Stimulated activated CD8-positive, alpha-beta memory T cell treated with anti-CD3 and anti-CD28 coated beads, Interleukin-2, amount 100 ng/mL, for 1 hour (primary cell): ENCODE data around the gene MRPS30.
"Not testable (repeated sequence)": the region's sequence is repeated elsewhere in the genome, so short reads cannot be mapped to it uniquely, and the experiment has no call there.

Experiments used
- DNase-seq, 2 donors: peaks; one replicate each; pipeline ENCODE4 v3.0.0-alpha.2; 2020; ENCODE audit warnings: low read depth in 2 of 2

MRPS30 gene

DNA sequence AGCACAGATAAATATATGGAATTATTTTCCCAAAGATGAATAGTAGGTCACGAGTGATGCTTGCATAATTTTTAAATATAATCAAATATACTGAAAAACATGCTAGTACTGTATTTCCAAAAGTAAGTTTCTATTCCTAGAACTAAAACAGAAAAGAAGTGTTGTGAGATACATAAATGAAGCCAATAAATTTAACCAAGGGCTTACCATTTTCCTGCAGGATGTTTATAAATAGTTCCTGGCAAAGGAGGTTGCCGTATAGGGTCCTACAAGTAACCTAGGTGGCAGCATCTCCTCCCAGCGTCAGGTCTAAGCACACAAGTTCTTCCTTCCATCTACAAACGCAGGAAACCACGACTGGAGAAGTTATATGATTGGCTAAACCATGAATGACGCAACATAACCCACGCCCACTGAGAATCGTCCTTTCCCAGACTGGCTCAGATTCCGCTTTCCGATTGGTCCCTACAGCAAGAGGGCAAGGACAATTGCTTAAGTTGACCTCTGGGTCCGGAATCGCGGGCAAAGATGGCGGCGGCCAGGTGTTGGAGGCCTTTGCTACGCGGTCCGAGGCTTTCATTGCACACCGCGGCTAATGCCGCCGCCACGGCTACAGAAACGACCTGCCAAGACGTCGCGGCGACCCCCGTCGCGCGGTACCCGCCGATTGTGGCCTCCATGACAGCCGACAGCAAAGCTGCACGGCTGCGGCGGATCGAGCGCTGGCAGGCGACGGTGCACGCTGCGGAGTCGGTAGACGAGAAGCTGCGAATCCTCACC, at the start of gene MRPS30:
Gene MRPS30, plus strand, starts transcription at position 513 of the 780 bp plus-strand sequence. Its CDS starts 16 bp downstream, at position 529.
- DNase-seq, result peak; percentile 77

DNA sequence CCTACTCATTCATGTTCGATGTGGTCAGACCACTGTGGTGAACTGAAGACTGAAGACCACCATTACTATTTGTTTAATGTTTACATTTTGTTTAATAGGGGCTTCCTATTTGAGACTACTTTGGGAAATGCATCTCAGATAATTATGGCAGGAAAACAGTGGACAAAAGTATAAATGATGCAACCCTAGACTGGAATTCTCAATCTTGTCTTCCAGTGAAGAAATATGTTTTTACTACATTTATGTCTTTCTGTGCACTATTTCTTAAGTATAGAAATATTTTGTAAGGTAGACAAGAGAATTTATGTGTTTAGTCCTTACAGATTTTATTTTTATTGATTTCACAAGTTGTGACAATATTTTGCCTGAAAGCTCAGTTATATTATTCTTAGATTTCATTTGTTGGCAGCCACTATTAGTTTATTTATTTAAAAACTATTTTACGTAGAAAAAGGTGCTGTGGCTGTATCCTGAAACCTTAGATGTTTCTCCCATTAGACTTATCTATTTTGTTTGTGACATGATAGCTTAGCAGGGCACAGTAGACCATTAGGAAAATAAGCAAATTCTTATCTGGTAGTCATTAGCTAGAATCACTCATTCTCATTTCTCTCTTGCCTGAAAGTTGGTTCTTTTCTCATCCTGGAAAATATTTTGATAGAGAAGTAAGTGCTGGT, 39.4 kb upstream of the MRPS30 start:
- no peak for DNase-seq

DNA sequence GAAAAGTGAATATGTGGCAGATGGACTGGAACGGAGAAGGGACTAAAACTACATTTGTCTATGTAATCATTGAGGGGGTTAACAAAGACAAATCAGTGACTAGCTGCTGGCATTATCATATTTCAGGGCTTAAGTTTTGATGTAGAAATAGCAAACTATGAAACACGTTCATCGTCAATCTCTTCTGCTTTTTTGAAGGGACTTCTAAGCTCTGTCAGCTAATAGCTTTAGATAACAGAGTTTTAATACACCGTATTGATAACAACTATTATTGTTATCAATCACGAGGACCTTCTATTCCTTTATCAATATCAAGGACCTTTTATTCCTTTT, 38.9 kb upstream of the MRPS30 start:
- no peak for DNase-seq

- DNase-seq, result no peak
Measured at GRCh38 chr5:44770780-44771717, 37.7 kb upstream of the MRPS30 start.

GRCh38 chr5:44772397-44772796, 36.4 kb upstream of the MRPS30 start:
- not testable (repeated sequence) for DNase-seq

GRCh38 chr5:44774279-44774880, 34.4 kb upstream of the MRPS30 start:
- no peak for DNase-seq

GRCh38 chr5:44779167-44779566, 29.6 kb upstream of the MRPS30 start:
- DNase-seq, result no peak

DNA sequence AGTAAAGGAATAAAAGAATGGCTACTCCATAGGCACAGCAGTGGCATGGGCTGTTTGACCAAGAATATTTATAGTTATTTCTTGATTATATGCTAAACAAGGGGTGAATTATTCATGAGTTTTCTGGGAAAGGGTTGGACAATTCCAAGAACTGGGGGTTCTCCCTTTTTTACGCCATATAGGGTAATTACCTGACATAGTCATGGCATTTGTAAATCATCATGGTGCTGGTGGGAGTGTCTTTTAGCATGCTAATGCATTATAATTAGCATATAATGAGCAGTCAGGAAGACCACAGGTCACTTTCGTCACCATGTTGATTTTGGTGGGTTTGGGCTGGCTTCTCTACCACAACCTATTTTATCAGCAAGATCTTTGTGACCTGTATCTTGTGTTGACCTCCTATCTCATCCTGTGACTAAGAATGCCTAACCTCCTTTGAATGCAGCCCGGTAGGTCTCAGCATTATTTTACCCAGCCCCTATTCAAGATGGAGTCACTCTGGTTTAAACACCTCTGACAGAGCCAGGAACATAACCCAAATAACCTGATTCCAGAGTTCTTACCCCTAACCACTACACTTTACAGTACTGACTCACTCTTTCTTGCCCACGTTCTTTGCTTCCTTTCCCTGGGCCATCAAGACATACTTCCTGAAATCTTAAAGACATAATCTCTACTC, 25.0 kb upstream of the MRPS30 start:
- DNase-seq, result no peak

DNA sequence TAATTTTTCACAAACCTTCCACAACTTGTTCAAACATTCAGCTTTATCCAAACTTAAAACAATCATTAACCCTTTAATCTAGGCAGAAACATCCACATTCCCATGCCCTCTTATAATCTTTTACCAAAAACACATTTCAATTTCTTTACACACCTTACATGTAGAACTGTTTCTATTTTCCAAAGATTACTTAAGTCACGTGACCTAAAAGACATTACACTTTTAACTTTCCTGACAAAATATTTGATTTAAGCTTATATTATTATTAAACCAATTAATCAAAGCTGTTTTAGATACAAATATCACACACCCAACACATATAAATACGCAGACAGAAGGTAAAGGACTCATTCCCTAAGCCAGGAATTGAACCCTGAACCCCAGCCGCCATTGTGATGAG, 21.0 kb upstream of the MRPS30 start:
- DNase-seq, result no peak

DNA sequence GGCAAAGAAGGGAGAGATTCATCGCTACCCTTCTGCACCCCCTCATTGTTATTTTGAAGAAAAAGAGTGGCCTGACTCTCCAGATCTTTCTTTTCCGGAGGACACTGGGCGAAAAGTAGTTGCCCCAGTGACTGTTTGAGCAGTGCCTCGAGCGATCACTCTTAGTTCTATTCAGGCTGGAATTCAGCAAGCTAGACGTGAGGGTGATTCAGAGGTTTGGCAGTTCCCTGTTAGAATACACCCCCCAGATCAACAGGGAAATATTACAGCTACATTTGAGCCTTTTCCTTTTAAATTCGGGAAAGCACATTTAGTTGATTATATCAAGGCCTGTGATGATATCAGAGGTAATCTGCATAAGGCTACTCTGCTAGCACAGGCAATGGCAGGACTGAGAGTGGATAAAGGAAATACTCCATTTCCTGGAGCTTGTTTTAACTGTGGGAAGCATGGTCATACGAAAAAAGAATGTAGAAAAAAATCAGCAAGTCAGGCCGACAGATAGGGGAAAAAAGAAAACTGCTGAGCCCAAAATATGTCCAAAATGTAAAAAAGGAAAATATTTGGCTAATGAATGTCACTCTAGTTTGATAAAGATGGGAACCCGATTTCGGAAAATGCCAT, 19.3 kb upstream of the MRPS30 start:
- DNase-seq, result not testable (repeated sequence)

- not testable (repeated sequence) for DNase-seq
Measured at GRCh38 chr5:44792031-44792673, 16.6 kb upstream of the MRPS30 start.

GRCh38 chr5:44794371-44794770, 14.4 kb upstream of the MRPS30 start:
- no peak for DNase-seq

GRCh38 chr5:44795496-44795895, 13.3 kb upstream of the MRPS30 start:
- DNase-seq, result no peak

DNA sequence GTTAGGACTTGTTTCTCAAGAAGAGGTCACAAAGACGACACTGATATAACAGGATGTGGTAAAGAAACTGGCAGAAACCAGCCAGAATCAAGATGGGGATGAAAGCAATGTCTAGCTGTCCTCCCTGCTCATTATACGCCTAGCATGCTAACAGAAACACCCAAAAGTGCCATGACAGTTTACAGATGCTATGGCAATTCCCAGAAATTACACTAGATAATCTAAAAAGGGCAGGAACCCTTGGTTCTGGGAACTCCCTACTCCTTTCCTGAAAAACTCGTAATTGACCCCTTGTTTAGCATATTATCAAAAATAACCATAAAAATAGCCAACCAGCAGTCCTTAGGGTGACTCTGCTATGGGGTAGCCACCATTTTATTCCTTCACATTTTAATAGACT, 10.9 kb upstream of the MRPS30 start:
- DNase-seq, result no peak

DNA sequence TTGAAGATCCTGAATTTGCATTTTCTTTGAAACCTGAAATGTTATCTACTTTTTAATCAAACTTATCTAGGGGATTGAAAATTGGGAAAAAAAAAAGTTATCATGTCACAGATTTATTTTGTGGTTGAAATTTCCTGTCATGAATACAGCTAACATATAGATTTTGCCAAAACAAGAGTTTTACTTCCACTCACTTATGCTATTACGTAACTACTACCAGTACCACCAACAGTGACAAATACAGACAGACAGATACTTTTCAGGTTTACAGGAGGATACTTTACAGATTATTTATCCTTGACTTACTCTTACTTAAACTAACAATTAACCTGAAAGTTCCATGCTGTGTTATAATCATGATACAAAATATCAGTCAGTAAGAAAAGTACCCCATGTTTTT, 6.8 kb upstream of the MRPS30 start:
- no peak for DNase-seq

DNA sequence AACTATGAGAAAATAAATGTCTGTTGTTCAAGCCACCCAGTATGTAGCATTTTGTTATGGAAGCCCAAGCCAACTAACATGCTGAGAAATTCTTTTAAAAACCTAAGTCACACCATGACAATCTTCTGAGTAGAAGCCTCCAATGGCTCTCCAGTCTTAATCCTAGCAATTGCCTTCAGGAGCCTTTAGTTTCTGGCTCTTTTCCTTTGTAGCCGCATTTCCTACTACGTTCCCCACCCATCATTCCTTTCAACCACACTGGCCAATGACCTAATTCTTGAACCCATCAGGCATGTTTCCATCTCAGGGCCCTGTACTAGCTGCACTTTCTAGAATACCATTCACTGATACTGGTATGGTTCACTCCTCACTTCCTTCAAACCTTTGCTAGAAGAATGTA, 2.1 kb upstream of the MRPS30 start:
- no peak for DNase-seq

GRCh38 chr5:44807269-44807668, 1.5 kb upstream of the MRPS30 start:
- DNase-seq, result no peak

DNA sequence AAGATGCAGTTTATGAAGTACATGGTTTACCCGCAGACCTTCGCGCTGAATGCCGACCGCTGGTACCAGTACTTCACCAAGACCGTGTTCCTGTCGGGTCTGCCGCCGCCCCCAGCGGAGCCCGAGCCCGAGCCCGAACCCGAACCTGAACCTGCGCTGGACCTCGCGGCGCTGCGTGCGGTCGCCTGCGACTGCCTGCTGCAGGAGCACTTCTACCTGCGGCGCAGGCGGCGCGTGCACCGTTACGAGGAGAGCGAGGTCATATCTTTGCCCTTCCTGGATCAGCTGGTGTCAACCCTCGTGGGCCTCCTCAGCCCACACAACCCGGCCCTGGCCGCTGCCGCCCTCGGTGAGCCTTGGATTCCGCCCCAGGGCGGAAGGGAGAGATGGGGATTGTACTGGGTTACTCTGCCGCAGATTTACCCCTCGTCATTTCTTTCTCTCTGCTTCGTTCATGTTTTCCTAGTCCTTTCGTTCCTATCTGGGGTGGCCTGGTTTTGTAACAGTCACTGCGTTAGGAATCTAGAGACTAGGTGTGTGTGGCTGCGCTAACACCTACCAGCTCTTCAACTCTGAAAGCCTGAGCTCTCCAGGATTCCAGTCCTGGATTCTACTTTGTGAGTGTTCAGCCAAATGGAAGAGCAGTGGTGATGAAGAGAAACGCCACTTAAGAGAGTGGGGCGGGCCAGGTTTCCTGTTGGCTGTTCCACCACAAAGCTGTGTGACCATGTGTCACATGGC, 638 bp downstream of the MRPS30 start:
- DNase-seq, result peak; percentile 1 to 17

DNA sequence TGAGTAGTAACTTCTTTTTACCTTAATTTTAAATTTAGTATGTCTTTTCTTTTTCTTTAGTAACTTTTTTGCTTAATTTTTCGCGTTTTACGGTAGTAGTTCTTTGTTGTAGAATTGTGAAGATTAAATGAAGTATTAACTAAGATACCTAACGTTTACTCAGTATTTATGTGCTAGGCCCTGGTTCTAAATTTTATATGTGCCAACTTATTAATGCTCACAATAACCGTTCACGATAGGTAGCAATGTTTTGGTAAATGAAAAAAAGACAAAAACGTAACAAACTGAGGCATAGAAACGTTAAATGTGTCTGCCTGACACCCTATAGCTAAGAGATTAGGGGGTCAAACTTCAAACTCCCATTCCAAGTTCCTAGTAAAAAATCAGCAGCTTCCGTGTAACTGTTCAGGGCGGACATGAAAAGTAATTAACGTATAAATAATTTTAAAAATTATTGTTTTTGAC, 1.2 kb downstream of the MRPS30 start:
- DNase-seq, result no peak

- DNase-seq, result no peak
Measured at GRCh38 chr5:44814761-44815160, 6.0 kb downstream of the MRPS30 start.
